ENCODE measurements around the gene SLC35D1.
A peak's percentile ranks its signal among the peaks of the same experiment; 100 is the strongest.
"Not testable (repeated sequence)": the region's sequence is repeated elsewhere in the genome, so short reads cannot be mapped to it uniquely, and the experiment has no call there.

The SLC35D1 gene

DNA sequence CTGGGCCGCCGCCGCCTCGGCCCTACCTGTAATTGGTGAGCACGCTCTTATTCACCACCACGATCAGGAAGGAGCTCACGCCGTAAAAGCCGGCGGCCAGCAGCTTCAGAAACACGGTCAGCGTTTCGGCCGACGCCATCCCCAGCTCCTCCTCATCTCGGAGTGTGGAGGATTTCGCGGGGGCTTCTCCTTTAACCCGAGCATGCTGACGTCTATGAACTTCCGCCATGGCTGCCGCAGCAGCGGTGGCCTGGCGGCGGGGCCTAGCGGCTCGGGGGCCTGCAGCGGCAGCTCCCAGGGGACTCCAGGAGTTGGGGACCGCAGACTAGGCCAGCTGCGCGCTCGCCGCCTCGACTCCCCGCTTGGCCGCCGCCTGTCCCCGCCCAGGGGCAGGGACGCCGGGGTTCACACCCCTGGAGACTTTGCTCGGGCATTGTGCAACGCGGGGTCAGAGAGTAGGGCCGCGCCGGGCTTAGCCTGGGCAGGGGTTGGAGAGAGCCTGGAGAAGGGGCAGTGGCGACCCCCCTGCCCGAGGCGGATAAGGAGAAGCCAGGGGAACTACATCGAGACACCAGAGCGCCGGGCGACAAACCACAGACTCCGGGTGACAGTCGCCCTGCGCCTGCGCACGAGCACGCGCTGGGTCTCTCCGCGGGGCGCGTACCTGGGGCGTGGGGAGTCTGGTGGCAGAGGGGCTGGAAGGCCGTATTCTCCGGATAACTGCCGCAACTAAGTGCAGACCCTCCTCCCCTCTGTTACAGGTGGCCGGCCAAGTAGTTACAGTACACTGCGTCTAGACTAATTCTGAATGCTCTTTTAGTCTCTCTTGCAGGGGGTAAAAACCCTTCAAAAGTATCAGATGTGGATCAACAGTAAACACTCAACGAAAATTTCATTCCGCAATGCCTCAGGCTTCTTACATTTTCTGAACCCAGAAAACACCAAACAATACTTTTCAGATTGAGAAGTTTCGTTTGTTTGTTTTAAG lies at the start of gene SLC35D1:
Gene SLC35D1, minus strand, starts transcription at position 364 of the 988 bp plus-strand sequence. Its CDS starts 135 bp downstream, at position 229.
- DNase-seq = peak; percentile 90

DNA sequence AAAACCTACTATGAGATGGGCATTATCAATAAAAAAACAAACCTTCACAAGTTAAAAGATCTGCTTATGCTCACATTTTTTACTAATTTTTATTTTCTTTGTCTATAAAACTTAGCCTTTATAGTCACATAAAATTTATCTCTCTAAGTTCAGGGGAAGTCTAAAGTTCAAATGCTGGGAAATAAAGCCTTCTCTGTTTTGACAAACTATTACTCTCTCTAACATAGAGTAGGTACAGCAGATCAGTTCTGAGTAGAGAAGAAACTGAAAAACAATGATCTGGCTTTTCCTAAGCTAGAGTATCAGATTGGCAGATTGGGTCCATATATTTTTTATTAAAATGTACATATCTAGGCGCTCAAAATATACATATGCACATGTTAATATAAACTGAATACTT lies 49.6 kb upstream of the SLC35D1 start:
- no peak for DNase-seq

DNA sequence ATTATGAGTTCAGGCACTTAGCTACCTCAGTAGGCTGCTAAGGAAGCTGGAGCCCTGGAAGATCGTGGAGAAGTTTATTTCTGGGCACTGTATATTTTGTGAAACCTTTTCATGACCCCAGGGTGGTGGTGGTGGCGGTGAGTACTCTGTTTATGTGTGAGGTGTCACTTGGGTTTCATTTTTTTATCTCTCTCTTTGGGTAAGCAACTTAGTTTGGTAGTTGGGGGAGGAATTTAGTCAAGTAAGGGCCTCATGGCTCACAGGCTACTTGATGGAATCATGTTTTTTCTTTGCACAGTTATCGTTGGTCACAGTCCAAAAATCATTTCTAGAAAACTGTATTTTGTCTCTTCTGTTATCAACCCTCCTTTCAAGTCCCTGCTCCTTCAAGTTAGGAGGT lies 46.9 kb upstream of the SLC35D1 start:
- no peak for DNase-seq

DNA sequence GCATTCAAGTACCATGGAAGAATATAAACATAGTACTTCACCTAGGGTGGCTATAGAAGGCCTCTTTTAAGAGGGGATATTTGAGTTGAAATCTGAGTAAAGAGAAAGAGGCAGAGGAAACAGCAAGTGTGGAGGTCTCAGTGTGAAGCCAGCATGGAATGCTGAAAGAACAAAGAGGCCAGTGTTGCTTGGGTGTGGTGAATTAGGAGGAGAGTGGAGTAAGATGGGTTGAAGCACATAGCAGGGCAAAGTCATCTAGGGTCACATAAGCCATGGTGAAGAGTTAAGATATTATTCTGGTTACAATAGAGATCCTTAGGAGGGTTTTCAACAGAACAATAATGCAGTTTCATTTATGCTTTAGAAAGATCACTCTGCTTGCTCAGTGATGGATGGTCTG lies 43.4 kb upstream of the SLC35D1 start:
- DNase-seq = no peak

DNA sequence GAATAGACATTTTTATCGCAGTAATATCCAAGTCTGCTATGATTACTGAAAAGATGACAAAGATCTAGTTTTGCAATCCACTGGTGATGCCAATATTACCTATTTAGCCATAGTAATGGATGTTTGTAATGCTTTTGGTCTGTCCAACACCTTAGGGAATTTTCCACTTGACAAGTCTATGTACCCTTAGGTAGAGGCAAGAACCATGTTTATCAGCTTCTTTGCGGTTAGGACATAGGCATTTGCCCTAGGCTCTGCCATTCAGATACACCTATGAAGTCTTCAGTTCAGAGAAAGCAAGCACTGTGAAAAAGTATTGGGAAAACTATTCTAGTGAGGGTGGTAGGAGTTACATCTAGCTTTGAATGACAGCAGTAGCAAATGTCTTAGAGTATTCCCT lies 40.2 kb upstream of the SLC35D1 start:
- DNase-seq = no peak

DNA sequence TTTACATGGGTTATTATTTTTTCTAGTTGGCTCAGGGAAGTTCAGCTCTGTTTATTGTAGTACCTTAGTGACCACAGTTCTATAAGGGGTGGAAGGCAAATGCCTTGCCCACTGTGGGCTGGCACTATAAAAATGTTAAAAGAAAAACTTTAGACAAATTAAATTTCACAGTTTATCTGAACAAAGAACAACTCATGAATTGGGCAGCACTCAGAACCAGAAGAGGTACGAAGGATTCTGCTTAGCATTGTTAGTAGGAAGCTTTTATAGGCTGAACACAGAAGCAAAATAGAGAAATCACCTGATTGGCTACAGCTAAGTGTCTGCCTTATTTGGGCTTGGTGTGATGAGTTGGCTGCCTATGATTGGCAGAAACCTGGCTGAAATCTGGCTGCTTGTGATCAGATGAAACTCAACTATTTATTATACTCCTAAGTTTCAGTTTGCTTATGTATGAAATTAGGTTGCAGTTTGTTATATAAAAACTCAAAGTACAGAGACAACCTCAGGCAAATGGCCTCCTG lies 35.8 kb upstream of the SLC35D1 start:
- DNase-seq = no peak

DNA sequence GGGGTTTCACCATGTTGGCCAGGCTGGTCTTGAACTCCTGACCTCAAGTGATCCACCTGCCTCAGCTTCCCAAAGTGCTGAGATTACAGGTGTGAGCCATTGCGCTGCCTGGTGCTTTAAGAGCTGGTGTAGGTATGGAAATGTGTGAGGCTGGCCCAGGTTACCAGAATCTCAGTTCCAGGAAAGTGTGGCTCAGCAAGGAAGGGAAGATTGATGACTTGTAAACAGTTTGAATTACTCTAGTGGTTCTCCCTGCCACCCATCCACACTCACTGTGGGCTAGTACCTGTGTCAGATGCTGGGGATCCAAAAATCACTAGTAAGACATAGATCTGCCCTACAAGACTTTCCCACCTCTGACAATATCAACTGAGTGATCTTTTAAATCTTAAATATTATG lies 34.5 kb upstream of the SLC35D1 start:
- no peak for DNase-seq

DNA sequence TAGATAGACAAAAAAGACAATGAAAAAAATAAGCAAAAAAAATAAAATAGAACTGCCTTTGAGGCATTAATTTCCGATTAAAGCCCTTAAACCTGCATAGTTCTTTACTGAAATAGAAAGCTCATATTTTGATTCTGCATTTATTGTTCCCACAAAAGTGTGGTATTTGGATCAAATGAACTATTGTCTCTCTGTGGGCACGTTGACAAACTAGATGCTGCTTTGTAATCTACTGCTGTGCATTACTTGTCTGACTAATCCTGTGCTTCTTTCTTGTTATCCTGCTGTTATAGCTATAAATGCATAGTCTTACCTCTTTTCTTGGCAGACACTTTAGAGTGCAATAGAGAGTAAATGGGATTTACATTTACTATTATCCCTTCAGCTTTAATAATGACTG lies 31.4 kb upstream of the SLC35D1 start:
- DNase-seq = no peak

DNA sequence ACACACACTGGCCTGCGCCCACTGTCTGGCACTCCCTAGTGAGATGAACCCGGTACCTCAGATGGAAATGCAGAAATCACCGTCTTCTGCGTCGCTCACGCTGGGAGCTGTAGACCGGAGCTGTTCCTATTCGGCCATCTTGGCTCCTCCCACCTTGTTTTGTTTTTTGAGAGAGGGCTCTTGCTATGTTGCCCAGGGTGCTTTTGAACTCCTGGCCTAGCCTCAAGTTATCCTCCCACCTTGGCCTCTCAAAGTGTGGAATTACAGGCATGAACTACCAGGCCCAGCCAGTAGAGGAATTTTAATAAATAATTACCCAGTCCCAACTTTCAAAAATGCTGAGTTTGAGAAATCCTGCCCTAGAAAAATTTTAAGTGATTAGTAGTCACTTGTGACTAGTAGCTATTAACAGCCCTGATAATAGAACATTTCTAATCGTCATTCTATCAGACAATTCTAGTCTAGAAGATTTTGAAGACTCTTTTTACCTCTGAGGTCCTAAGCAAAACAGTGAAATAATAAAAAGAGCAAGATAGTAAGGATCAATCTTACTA lies 30.9 kb upstream of the SLC35D1 start:
- DNase-seq = no peak

DNA sequence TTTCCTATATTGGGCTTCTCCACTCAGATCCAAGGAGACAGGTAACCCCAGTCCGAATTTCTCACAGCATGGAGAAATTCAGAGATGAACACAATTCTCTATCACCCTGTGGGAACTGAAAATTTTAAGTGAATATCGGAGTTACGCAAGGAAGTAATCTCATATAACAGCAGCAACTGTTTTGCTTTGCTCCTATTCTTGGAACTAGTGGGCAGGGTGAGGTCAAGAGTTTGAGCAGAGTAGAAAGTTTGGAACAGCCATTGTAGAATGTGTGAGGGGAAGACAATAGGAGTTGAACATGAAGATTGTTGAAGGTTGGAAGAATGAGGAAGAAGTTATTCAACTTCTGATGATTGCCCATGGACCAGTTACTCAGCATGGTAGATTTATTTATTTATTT lies 24.3 kb upstream of the SLC35D1 start:
- DNase-seq = no peak

DNA sequence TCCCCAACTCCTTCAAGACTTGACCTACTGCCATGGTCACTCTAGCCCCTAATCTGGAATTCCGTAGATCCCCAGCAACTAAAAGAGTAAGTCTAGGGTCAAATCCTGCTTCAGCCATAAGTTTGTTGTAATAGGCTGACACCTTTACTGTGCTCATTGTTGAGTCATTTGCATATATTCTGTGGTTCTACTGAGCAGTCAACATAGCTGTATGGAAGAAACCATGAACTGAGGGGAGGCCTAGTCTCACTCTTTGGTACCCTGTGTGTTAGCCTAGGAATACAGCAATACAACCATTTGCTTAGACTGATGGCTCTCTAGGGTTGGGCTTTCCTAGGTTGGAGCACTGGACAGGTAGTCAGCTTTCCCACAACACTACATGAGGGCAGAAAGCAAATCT lies 23.6 kb upstream of the SLC35D1 start:
- no peak for DNase-seq

DNA sequence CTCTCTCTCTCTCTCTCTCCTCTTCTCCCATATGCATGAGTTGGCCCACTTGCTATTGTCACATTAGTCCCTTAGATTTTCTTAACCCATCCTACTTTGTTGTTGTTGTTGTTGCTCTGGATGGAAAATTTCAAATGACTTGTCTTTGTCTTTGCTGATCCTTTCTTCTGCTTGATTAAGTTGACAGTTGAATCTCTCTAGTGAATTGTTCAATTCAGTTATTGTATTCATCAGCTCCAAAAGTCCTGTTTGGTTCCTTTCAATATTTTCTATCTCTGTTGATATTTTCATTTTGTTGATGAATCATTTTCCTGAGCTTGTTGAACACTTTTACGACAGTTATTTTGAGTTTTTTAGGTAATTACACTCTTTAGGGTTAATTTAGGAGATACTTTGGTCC lies 18.8 kb upstream of the SLC35D1 start:
- no peak for DNase-seq

DNA sequence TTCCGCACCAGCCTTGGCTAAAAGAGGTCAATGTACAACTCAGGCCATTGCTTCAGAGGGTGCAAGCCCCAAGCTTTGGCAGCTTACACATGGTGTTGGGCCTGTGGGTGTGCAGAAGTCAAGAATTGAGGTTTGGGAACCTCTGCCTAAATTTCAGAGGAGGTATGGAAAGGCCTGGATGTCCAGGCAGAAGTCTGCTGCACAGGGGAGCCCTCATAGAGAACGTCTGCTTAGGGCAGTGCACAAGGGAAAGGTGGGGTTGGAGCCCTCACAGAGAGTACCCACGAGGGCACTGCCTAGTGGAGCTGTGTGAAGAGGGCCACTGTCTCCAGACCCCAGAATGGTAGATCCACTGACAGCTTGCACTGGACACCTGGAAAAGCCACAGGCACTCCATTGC lies 13.7 kb upstream of the SLC35D1 start:
- not testable (repeated sequence) for DNase-seq

DNA sequence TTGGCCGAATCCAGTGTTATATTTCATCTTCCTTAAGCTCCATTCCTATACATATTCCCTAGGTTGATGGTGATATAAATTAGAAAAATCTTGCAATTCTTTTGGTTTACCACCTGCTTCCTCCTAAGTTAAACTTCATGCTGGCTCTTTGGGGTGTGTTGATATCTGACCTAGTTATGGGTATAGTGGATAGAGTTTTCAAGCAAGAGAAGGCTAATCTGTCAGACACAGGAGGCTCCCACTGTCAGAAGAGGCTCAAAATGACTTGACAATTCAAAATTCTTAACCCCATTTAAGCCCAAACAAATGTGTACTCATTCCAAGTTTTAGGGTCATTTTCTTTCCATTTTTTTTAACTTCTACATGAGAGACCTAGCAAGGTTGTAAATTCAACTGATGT lies 8.5 kb upstream of the SLC35D1 start:
- DNase-seq = peak; percentile 30

DNA sequence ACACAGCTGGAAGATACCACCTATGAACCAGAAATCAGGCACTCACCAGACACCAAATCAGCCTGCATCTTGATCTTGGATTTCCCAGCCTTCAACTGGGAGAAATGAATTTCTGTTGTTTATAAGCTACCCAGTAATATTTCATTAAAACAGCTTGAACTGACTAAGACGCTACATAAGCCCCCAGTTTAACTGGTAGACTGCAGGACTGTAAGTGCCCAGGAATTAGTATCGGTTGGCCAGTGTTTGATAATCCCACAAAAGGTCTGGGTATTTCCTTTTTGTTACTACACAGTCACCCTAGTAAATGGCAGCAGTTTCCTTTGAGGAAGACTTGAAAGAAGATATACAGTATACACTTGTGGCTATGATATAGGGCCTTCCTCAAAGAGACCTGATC lies 7.3 kb upstream of the SLC35D1 start:
- no peak for DNase-seq

DNA sequence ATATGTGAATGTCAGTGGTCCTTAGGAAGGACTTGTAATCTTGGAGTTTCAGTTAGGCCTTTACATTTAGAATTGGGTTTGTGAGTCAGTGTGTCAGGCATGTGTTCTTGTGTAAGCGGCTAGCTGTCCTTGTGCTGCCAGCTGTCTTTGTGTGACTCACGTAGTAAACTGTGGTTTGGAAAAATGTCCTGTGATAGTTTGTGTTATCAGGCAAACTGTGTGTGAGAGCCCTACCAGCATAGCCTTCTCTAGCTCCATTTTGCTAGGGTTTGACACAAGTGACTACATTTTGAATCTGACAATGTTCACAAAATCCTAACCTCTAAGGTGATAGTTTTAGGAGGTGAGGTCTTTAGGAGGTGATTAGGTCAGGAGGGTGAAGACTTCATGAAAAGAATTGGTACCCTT lies 6.9 kb upstream of the SLC35D1 start:
- DNase-seq = peak; percentile 18

DNA sequence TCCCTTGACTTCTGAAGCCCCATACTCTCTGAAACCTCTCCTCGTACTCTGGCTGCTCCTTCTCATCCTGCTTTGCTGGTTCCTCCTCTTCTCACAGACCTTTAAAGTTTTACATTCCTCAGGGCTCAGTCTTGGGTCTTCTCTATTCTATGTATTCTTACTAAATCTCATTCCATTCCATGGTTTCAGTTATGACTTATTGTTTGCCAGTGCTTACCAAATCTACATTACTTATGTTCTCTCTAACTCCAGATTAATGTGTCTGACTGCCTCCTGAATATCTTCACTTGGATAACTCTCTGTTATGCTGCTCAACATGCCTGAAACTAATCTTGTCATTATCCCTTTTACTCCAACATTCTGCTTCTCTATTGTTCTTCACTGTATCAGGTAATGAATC lies 5.4 kb upstream of the SLC35D1 start:
- DNase-seq = no peak

DNA sequence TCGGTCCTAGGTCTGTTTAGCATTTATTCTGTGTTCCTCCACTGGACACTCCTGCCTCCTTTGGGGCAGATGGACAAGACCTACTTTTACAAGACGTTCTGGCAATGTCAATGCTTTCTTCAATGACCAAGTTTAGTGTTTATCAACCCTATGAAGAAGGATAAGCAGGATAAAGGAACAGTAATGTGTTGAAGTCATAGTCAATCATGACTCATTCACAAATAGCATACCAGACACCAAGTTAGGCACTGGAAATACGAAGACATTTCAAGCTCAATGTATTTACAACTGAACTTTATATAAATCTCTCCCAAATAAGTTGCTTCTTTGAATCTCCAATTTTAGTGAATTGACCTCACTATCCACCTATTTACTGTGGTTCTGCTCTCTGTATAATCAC lies 4.8 kb upstream of the SLC35D1 start:
- no peak for DNase-seq

DNA sequence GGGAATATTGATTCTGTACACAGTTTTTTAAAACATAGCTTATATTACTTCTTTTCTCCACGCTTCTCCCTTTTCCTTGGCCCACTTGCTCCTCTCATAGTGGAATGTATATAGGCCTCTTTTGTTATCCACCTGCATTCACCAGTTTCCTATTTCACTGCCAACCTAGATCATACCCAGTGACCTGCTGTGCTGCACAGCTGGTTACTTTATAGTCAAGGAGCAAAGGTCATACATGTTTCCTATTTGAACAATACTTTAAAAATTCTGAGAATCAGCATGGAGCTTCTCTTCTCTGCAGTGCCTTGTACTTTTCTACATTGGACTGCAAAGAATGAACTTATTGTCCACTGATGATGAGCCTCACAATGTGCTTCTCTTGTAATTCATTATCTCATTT lies 4.3 kb upstream of the SLC35D1 start:
- DNase-seq = no peak

DNA sequence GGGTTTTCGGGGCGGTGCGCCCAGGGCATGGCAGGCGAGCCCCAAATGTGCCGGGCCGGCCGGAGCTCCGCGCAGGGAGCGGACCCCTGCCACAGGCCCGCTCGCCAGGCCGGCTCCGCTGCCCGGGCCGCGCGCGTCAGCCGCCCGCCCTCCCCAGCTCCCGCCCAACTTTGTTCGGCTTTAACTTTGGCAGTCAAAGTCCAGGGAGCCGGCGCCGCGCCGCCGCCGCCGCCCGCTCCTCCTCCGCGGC lies 488 bp downstream of the SLC35D1 start:
- peak; percentile 61 for DNase-seq

DNA sequence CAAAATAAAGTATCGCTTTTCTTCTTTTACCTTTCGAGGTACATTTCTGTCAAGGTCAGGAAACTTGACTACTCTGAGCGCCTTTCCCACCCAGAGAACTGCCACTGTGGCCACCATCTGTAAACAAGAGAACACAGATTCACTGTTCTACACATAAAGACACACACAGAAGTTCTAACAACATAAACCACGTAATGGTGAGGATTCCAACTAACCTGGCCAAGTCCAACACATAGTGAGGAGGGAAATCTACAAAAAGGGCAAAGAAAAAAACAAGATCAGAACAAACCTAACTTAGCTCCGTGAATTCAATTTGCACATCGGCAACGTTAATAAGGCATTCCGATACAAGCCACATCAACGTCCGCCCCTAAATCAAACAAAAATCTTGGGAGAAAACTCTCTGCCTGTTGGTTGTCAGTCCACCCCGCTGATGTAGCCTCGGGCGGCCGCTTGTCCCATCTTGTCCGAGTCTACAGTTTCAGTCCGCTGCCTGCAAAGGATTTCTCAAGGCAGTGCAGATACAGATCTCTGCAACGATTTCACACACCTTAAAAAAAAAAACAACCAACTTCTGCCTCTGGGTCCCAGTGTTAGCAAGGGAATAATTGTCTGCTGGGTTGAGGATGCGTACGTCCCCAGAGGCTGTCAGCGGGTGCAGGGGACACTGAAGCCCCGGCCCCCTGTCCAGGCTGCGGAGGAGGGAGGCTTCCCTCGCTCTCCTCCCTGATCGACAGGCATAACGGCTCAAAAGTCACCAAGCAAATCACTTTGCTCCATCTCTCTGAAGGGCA lies 1.0 kb downstream of the SLC35D1 start:
- DNase-seq = peak; percentile 66

DNA sequence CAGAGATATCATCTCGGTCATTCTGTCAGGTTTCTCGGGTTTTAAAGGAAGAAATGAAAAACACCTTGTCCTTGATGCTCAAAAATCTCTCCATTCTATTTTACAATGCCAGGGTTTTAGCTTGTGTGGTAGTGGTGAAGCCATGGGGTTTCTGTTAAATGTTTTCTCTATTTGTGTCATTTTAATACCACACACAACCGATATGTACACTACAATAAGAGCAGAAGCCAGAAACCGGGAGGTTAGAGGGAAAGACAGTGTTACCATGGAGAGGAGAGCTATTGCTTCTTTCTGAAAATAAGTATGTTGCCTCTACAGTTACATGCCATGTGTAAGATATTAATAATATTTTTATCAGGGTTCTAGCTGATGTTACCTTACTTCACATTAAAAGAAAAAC lies 2.8 kb downstream of the SLC35D1 start:
- no peak for DNase-seq

DNA sequence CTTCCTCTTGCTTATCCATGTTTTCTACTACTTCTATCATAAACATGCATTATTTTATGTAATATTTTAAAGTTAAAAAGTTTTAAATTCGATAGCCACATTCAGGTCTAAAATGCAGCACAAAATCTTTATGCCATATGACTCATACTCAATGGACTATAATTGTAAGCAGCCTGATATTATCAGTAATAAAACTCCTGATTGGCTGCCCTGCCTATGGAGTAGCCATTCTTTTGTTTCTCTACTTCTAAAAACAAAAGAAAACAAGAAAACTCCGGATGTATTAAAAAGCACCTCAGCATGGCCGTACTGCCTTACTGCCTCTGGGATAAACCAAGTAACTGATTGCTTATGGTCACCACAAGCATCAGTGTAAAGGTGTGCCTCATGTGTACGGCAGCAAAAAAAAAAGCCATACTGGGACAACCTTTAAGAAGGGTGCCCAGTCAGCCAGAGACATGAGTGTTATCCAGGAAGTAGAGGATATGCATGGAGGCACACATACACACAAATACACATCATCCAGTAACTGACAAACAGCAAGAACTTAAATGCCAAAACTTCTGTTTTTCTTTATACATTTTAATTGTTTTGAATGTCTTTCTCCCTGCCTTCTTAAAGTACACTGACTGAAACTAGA lies 9.2 kb downstream of the SLC35D1 start:
- DNase-seq = no peak

All from hematopoietic multipotent progenitor cell treated with erythropoietin and hydrocortisone succinate and interleukin-3 and kit ligand, for 4 days (in vitro differentiated cells).